ENCODE measurements around the gene GAD1.

The GAD1 gene

GRCh38 chr2:170895023-170895757 is 78.5 kb downstream of the GAD1 start:
- TF ChIP-seq RAD21 (IDR thresholded peaks at IDR 0.05; ENCODE audit: low read depth) (no peak), USF1 (IDR thresholded peaks at IDR 0.05) (no peak), CREB1 (IDR thresholded peaks at IDR 0.05; ENCODE audit: low read depth) (no peak)

- TF ChIP-seq TEAD4 (IDR thresholded peaks at IDR 0.05): no peak
- no peak for TF ChIP-seq MAX (IDR thresholded peaks at IDR 0.05)
- no peak for TF ChIP-seq REST (IDR thresholded peaks at IDR 0.05; ENCODE audit: low read depth)
- TF ChIP-seq TAF1 (IDR thresholded peaks at IDR 0.05; ENCODE audit: low read depth): no peak
- no peak for TF ChIP-seq CREB1 (IDR thresholded peaks at IDR 0.05; ENCODE audit: low read depth)
- no peak for TF ChIP-seq YY1 (IDR thresholded peaks at IDR 0.05; ENCODE audit: low read depth)
- no peak for TF ChIP-seq FOXM1 (IDR thresholded peaks at IDR 0.05; ENCODE audit: borderline replicate concordance, low read depth)
- TF ChIP-seq ZBTB7A (IDR thresholded peaks at IDR 0.05; ENCODE audit: low read depth): no peak
- TF ChIP-seq NFIC (IDR thresholded peaks at IDR 0.05): no peak
- TF ChIP-seq USF1 (IDR thresholded peaks at IDR 0.05): no peak
- TF ChIP-seq RAD21 (IDR thresholded peaks at IDR 0.05; ENCODE audit: low read depth): no peak
- TF ChIP-seq CEBPB (IDR thresholded peaks at IDR 0.05): no peak
- no peak for TF ChIP-seq EP300 (IDR thresholded peaks at IDR 0.05; ENCODE audit: borderline replicate concordance)
- no peak for TF ChIP-seq EGR1 (IDR thresholded peaks at IDR 0.05)
- no peak for TF ChIP-seq TCF12 (IDR thresholded peaks at IDR 0.05; ENCODE audit: low read depth)
Measured at GRCh38 chr2:170896622-170897021, 79.9 kb downstream of the GAD1 start.

GRCh38 chr2:170897108-170897507 is 80.4 kb downstream of the GAD1 start:
- TF ChIP-seq CREB1 (IDR thresholded peaks at IDR 0.05; ENCODE audit: low read depth) (no peak), CEBPB (IDR thresholded peaks at IDR 0.05) (no peak), MAX (IDR thresholded peaks at IDR 0.05) (no peak), YY1 (IDR thresholded peaks at IDR 0.05; ENCODE audit: low read depth) (no peak), EGR1 (IDR thresholded peaks at IDR 0.05) (no peak), USF1 (IDR thresholded peaks at IDR 0.05) (no peak)

- TF ChIP-seq ZBTB7A (IDR thresholded peaks at IDR 0.05; ENCODE audit: low read depth) (no peak), REST (IDR thresholded peaks at IDR 0.05; ENCODE audit: low read depth) (no peak), EGR1 (IDR thresholded peaks at IDR 0.05) (no peak), RAD21 (IDR thresholded peaks at IDR 0.05; ENCODE audit: low read depth) (no peak), CEBPB (IDR thresholded peaks at IDR 0.05) (no peak), FOXM1 (IDR thresholded peaks at IDR 0.05; ENCODE audit: borderline replicate concordance, low read depth) (no peak), MAX (IDR thresholded peaks at IDR 0.05) (no peak)
Measured at GRCh38 chr2:170905864-170906263, 89.2 kb downstream of the GAD1 start.
